ENCODE measurements around the gene KCNH1.

GRCh38 chr1:210726621-210727020, 407.3 kb downstream of the KCNH1 start:
- TF ChIP-seq YY1 (IDR thresholded peaks at IDR 0.05; ENCODE audit: low read depth) (no peak), CTCF (IDR thresholded peaks at IDR 0.05) (no peak)
